Tibial artery (tissue), 4 donors: ENCODE results near the gene TRIM41.

ENCODE experiments used
- DNase-seq, 2 donors: peaks; one replicate each; pipeline ENCODE4 v3.0.0-alpha.2; 2019
- H3K27ac ChIP-seq, 2 donors: fragments of 200-600 bp; sonication (generic) in 1 of 2; 1 replicate in 1 of 2; 2 replicates in 1 of 2; pipeline ENCODE4 v1.5.1; 2018 to 2019; ENCODE audit warnings: mild to moderate bottlenecking in 1 of 2
- H3K27me3 ChIP-seq, 2 donors: fragments of 200-600 bp; sonication (generic) in 1 of 2; one replicate each; pipeline versions ENCODE4 v1.5.1 to v1.6.0; 2016 to 2019
- H3K36me3 ChIP-seq, 3 donors: fragments of 200-600 bp; sonication (generic) in 2 of 3; one replicate each; pipeline ENCODE4 v1.5.1; 2016 to 2019; ENCODE audit warnings: mild to moderate bottlenecking in 2 of 3
- H3K4me1 ChIP-seq, 4 donors: fragments of 200-600 bp; sonication (generic) in 2 of 4; 1 replicate in 3 of 4; 2 replicates in 1 of 4; pipeline ENCODE4 v1.5.1; 2016 to 2019
- H3K4me3 ChIP-seq, 2 donors: fragments of 200-600 bp; sonication (generic) in 1 of 2; 1 replicate in 1 of 2; 2 replicates in 1 of 2; pipeline ENCODE4 v1.5.1; 2018 to 2019; ENCODE audit warnings: mild to moderate bottlenecking in 2 of 2
- H3K9me3 ChIP-seq, 3 donors: fragments of 200-600 bp; sonication (generic) in 1 of 3; one replicate each; pipeline ENCODE4 v1.5.1; 2016 to 2019
- CTCF ChIP-seq, 2 experiments: fragments of 200-600 bp in 1 of 2; fragments of 450-650 bp in 1 of 2; IDR thresholded peaks; one replicate each; pipeline ENCODE4 v1.5.1; 2017 to 2019; ENCODE audit warnings: antibody characterized with exemption in 2 of 2, mild to moderate bottlenecking in 1 of 2, moderate library complexity in 1 of 2
- intact Hi-C: fragments of 100-400 bp; cut with DNase I; formaldehyde crosslinking; loops from one replicate; pipeline ENCODE4 v1.15.0; 2023; ENCODE audit warnings: low total_unique reads

TRIM41 gene

GRCh38 chr5:181222630-181223057, 437 bp upstream of the TRIM41 start:
- intact Hi-C loops = loop anchor here (2.0 kb wide), 1 partner anchor 34 kb away; no protein-coding TSS in a partner anchor

GRCh38 chr5:181223729-181224389, 778 bp downstream of the TRIM41 start:
- H3K9me3 ChIP-seq = no peaks in the 10 kb centered on the region
- H3K4me1 ChIP-seq = peaks cover 6 to 19% (median 11%) of the 10 kb centered on the region in 4 donors
- intact Hi-C loops = loop anchor here (2.0 kb wide), 1 partner anchor 35 kb away; no protein-coding TSS in a partner anchor
- DNase-seq = peak in 1 of 2 donors; percentile 59
- H3K4me3 ChIP-seq = peak overlapping the region; percentile 68 to 95
- H3K27ac ChIP-seq = peak overlapping the region; percentile 89 to 94
- no peaks in the 10 kb centered on the region for H3K27me3 ChIP-seq
- H3K36me3 ChIP-seq = peaks cover 0 to 14% (median 0%) of the 10 kb centered on the region in 3 donors
- TF ChIP-seq CTCF (IDR thresholded peaks at IDR 0.05) = no peak

More at GRCh38 chr5:181222630-181223057, 437 bp upstream of the TRIM41 start:
- H3K27me3 ChIP-seq = no peaks in the 10 kb centered on the region
- peaks cover 0 to 9% (median 0%) of the 10 kb centered on the region in 3 donors for H3K36me3 ChIP-seq
- H3K4me1 ChIP-seq = peaks cover 6 to 25% (median 14%) of the 10 kb centered on the region in 4 donors
- DNase-seq = no peak
- no peaks in the 10 kb centered on the region for H3K9me3 ChIP-seq
- TF ChIP-seq CTCF (IDR thresholded peaks at IDR 0.05) = peak; percentile 29 to 41
- H3K27ac ChIP-seq = peak overlapping the region; percentile 89 to 94
- peak overlapping the region; percentile 68 to 95 for H3K4me3 ChIP-seq

- no peaks in the 10 kb centered on the region for H3K9me3 ChIP-seq
- TF ChIP-seq CTCF (IDR thresholded peaks at IDR 0.05) = no peak
- H3K27ac ChIP-seq = peak overlapping the region; percentile 89 to 94
- intact Hi-C loops = no loop called here
- H3K4me3 ChIP-seq = peak overlapping the region; percentile 68 to 95
- peaks cover 0 to 18% (median 0%) of the 10 kb centered on the region in 3 donors for H3K36me3 ChIP-seq
- peaks cover 6 to 18% (median 11%) of the 10 kb centered on the region in 4 donors for H3K4me1 ChIP-seq
- peak in 1 of 2 donors; percentile 77 for DNase-seq
- no peaks in the 10 kb centered on the region for H3K27me3 ChIP-seq
These were observed 1.5 kb downstream of the TRIM41 start for GRCh38 chr5:181224390-181225229.

- no peak overlapping the region for H3K4me3 ChIP-seq
- no peak overlapping the region for H3K27ac ChIP-seq
- intact Hi-C loops = no loop called here
- no peak for DNase-seq
- no peak for TF ChIP-seq CTCF (IDR thresholded peaks at IDR 0.05)
- peaks cover 9 to 64% (median 31%) of the 10 kb centered on the region in 3 donors for H3K36me3 ChIP-seq
- H3K27me3 ChIP-seq = no peaks in the 10 kb centered on the region
- H3K9me3 ChIP-seq = no peaks in the 10 kb centered on the region
- H3K4me1 ChIP-seq = peaks cover 0 to 4% (median 1%) of the 10 kb centered on the region in 4 donors
These were observed 6.9 kb downstream of the TRIM41 start for GRCh38 chr5:181229996-181230395.

GRCh38 chr5:181230551-181230950, 7.5 kb downstream of the TRIM41 start:
- H3K36me3 ChIP-seq = peaks cover 9 to 70% (median 37%) of the 10 kb centered on the region in 3 donors

More at GRCh38 chr5:181230551-181230950, 7.5 kb downstream of the TRIM41 start:
- H3K4me1 ChIP-seq = peaks cover 0 to 2% (median 0%) of the 10 kb centered on the region in 4 donors
- H3K27ac ChIP-seq = no peak overlapping the region
- no peak for DNase-seq
- no peak for TF ChIP-seq CTCF (IDR thresholded peaks at IDR 0.05)
- H3K27me3 ChIP-seq = no peaks in the 10 kb centered on the region
- H3K4me3 ChIP-seq = no peak overlapping the region
- no peaks in the 10 kb centered on the region for H3K9me3 ChIP-seq
- intact Hi-C loops = no loop called here
